OCI-M2 (cell line): Measurements from ENCODE around the gene ETV1.

Experiments used
- DNase-seq: peaks from one replicate; lab custom pipeline; 2025; ENCODE audit not compliant: unreplicated experiment; lab: John Stamatoyannopoulos, UW

ETV1 gene

GRCh38 chr7:13882051-13882450 is 107.4 kb downstream of the ETV1 start:
- no peak for DNase-seq

GRCh38 chr7:13880789-13881188 is 108.7 kb downstream of the ETV1 start:
- no peak for DNase-seq

- DNase-seq: no peak
Observed at GRCh38 chr7:13879994-13880686, 109.3 kb downstream of the ETV1 start.

- no peak for DNase-seq
Observed at GRCh38 chr7:13879143-13879542, 110.3 kb downstream of the ETV1 start.

GRCh38 chr7:13878154-13878553 is 111.3 kb downstream of the ETV1 start:
- DNase-seq: no peak

- no peak for DNase-seq
Observed at GRCh38 chr7:13875496-13876074, 113.9 kb downstream of the ETV1 start.

GRCh38 chr7:13874783-13875182 is 114.7 kb downstream of the ETV1 start:
- DNase-seq: no peak

GRCh38 chr7:13872709-13873108 is 116.8 kb downstream of the ETV1 start:
- DNase-seq: no peak

- DNase-seq: no peak
Observed at GRCh38 chr7:13871008-13871407, 118.5 kb downstream of the ETV1 start.

GRCh38 chr7:13860734-13861133 is 128.7 kb downstream of the ETV1 start:
- DNase-seq: no peak

GRCh38 chr7:13856012-13856411 is 133.5 kb downstream of the ETV1 start:
- DNase-seq: no peak

GRCh38 chr7:13852281-13852968 is 137.0 kb downstream of the ETV1 start:
- no peak for DNase-seq

- no peak for DNase-seq
Observed at GRCh38 chr7:13851736-13852135, 137.7 kb downstream of the ETV1 start.

- no peak for DNase-seq
Observed at GRCh38 chr7:13850185-13850752, 139.2 kb downstream of the ETV1 start.

- no peak for DNase-seq
Observed at GRCh38 chr7:13849163-13849892, 140.1 kb downstream of the ETV1 start.

- DNase-seq: no peak
Observed at GRCh38 chr7:13848681-13849131, 140.8 kb downstream of the ETV1 start.

- no peak for DNase-seq
Observed at GRCh38 chr7:13846386-13846785, 143.1 kb downstream of the ETV1 start.

GRCh38 chr7:13845601-13846000 is 143.9 kb downstream of the ETV1 start:
- no peak for DNase-seq

GRCh38 chr7:13844954-13845353 is 144.5 kb downstream of the ETV1 start:
- DNase-seq: no peak

- DNase-seq: no peak
Observed at GRCh38 chr7:13841284-13841683, 148.2 kb downstream of the ETV1 start.
